Panc1 (cell line): ENCODE data around the gene TRAPPC2B.

Experiments used
- CTCF ChIP-seq: fragments of 450-650 bp; IDR thresholded peaks from 2 replicates; pipeline ENCODE4 v1.5.1; 2017; ENCODE audit warnings: mild to moderate bottlenecking
- POLR2AphosphoS5 ChIP-seq: IDR thresholded peaks from 2 replicates; pipeline ENCODE4 v1.6.1; 2012; ENCODE audit warnings: mild to moderate bottlenecking, low read depth, low read length, moderate library complexity
- TF ChIP-seq, protein P1 (sequence below), 2 experiments: IDR thresholded peaks; 2 replicates each; pipeline ENCODE4 v1.6.1; 2011 to 2012; ENCODE audit warnings: low read depth in 2 of 2, control low read depth in 1 of 2, low read length in 1 of 2, mild to moderate bottlenecking in 1 of 2, moderate library complexity in 1 of 2; ENCODE audit not compliant: insufficient read depth in 1 of 2

GRCh38 chr19:57382806-57383488, 19.6 kb downstream of the TRAPPC2B start:
- no peak for TF ChIP-seq CTCF
- TF ChIP-seq POLR2AphosphoS5 = no peak
- TF ChIP-seq, protein P1, sequence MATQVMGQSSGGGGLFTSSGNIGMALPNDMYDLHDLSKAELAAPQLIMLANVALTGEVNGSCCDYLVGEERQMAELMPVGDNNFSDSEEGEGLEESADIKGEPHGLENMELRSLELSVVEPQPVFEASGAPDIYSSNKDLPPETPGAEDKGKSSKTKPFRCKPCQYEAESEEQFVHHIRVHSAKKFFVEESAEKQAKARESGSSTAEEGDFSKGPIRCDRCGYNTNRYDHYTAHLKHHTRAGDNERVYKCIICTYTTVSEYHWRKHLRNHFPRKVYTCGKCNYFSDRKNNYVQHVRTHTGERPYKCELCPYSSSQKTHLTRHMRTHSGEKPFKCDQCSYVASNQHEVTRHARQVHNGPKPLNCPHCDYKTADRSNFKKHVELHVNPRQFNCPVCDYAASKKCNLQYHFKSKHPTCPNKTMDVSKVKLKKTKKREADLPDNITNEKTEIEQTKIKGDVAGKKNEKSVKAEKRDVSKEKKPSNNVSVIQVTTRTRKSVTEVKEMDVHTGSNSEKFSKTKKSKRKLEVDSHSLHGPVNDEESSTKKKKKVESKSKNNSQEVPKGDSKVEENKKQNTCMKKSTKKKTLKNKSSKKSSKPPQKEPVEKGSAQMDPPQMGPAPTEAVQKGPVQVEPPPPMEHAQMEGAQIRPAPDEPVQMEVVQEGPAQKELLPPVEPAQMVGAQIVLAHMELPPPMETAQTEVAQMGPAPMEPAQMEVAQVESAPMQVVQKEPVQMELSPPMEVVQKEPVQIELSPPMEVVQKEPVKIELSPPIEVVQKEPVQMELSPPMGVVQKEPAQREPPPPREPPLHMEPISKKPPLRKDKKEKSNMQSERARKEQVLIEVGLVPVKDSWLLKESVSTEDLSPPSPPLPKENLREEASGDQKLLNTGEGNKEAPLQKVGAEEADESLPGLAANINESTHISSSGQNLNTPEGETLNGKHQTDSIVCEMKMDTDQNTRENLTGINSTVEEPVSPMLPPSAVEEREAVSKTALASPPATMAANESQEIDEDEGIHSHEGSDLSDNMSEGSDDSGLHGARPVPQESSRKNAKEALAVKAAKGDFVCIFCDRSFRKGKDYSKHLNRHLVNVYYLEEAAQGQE (IDR thresholded peaks at IDR 0.05; ENCODE audit: insufficient read depth in 1 of 2, low read depth in 2 of 2, low read length in 1 of 2) = no peak
